Measurements from ENCODE around the gene SNED1. TPM values are rescaled to one million over a fixed set of nuclear protein-coding genes. Genes with fewer than 3 reads are reported as not detected.

The SNED1 gene
- total RNA-seq, 2 experiments from 2014 or later, result 0.69 to 0.78 TPM

DNA sequence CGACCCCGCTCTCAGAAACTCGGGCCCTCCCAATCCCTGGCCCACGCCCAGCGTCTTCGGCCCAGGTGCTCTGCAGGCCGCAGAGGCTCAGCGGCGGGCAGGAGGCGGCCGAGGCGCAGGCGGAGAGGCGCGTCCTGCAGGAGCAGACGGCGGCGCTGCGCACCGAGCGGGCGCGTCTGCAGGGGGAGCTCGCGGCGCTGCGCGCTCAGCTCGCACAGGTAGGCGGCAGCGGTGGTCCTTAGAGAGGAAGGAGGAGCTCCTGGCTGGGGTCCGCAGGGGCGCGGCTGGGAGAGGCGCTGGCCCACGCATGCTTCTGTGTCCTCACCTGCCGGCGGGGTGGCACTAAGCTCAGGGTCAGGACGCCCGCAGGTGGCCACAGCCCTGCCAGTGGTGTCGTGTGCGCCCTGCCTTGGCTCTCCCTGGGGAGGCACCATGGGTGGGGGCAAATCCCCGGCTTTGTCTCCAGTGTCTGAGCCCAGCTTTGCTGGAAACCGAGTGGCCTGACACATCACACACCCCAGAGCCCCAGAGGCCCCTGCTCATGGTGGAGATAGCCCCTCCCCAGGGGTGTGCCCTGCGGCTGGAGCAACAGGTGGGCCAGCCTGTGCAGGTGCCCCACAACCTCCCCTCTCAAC, 14.9 kb upstream of the SNED1 start:
- Mint-ChIP-seq H3K27me3 (peaks cover 4% of the 10 kb centered on the region), H3K27ac (no peak overlapping the region), H3K4me1 (no peaks in the 10 kb centered on the region), H3K4me3 (no peak overlapping the region), H3K9me3 (ENCODE audit: low read depth) (no peaks in the 10 kb centered on the region), H3K36me3 (ENCODE audit: low read depth) (no peaks in the 10 kb centered on the region)
- intact Hi-C loops (cut with DNase I, micrococcal nuclease), result no loop called here
- ChIA-PET POLR2A (no interaction called here), CTCF (interaction anchor here (0.5 to 1.2 kb wide), 5 partner anchors 13 to 916 kb away, joined by 3 to 4 read pairs (median 3); no protein-coding TSS in a partner anchor)
- peak; percentile 80 for ATAC-seq
- DNase-seq, result peak; percentile 63

GRCh38 chr2:240983996-240984498, 14.4 kb upstream of the SNED1 start:
- ChIA-PET CTCF (interaction anchor here (0.5 to 1.2 kb wide), 5 partner anchors 12 to 916 kb away, joined by 3 to 4 read pairs (median 3); no protein-coding TSS in a partner anchor), POLR2A (no interaction called here)
- ATAC-seq (no peak), DNase-seq (no peak)
- Mint-ChIP-seq H3K27me3 (peaks cover 4% of the 10 kb centered on the region), H3K9me3 (ENCODE audit: low read depth) (no peaks in the 10 kb centered on the region), H3K4me3 (no peak overlapping the region), H3K27ac (no peak overlapping the region), H3K4me1 (no peaks in the 10 kb centered on the region), H3K36me3 (ENCODE audit: low read depth) (no peaks in the 10 kb centered on the region)
- intact Hi-C loops (cut with DNase I, micrococcal nuclease), result no loop called here

- Mint-ChIP-seq H3K27me3 (peaks cover 4% of the 10 kb centered on the region), H3K4me3 (no peak overlapping the region), H3K27ac (no peak overlapping the region), H3K36me3 (ENCODE audit: low read depth) (no peaks in the 10 kb centered on the region), H3K4me1 (no peaks in the 10 kb centered on the region), H3K9me3 (ENCODE audit: low read depth) (no peaks in the 10 kb centered on the region)
- DNase-seq (no peak), ATAC-seq (no peak)
- ChIA-PET CTCF (interaction anchor here (0.6 kb wide), 1 partner anchor 198 kb away, joined by 3 read pairs; no protein-coding TSS in a partner anchor), POLR2A (no interaction called here)
- intact Hi-C loops (cut with DNase I, micrococcal nuclease), result no loop called here
Observed at GRCh38 chr2:240985881-240986786, 12.3 kb upstream of the SNED1 start.

GRCh38 chr2:240986787-240987411, 11.5 kb upstream of the SNED1 start:
- no peaks in the 10 kb centered on the region for H3K4me1 Mint-ChIP-seq
- peaks cover 4% of the 10 kb centered on the region for H3K27me3 Mint-ChIP-seq
- H3K4me3 Mint-ChIP-seq, result no peak overlapping the region
- ATAC-seq (no peak), DNase-seq (no peak)
- POLR2A ChIA-PET, result no interaction called here
- no peaks in the 10 kb centered on the region for H3K9me3 Mint-ChIP-seq (ENCODE audit: low read depth)
- intact Hi-C loops (cut with DNase I, micrococcal nuclease), result no loop called here
- CTCF ChIA-PET, result interaction anchor here (0.6 kb wide), 1 partner anchor 198 kb away, joined by 3 read pairs; no protein-coding TSS in a partner anchor
- H3K36me3 Mint-ChIP-seq (ENCODE audit: low read depth), result no peaks in the 10 kb centered on the region
- no peak overlapping the region for H3K27ac Mint-ChIP-seq

DNA sequence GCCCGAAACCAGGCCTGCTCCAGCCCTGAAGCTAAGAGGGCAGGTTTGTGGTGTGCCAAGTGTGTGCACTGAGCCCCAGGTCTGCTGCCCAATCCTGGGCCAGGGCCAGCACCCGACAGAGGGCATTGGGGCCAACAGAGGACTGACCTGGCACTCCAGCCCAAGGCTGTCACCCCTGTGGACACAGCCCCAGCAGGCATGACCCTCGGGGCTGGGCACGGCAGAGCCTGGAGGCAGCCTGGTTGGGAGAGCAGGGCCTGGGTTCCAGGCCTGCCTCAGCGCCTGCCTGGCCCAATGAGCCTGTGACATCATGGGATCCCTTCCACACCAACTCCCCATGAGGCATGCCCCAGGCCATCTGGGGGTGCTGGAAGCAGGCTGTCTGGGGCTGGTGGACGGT, 10.8 kb upstream of the SNED1 start:
- DNase-seq (no peak), ATAC-seq (no peak)
- no peak overlapping the region for H3K27ac Mint-ChIP-seq
- H3K4me1 Mint-ChIP-seq, result no peaks in the 10 kb centered on the region
- H3K4me3 Mint-ChIP-seq, result no peak overlapping the region
- H3K9me3 Mint-ChIP-seq (ENCODE audit: low read depth), result no peaks in the 10 kb centered on the region
- CTCF ChIA-PET, result interaction anchor here (1.0 kb wide), 1 partner anchor 72 kb away, joined by 3 read pairs; no protein-coding TSS in a partner anchor
- intact Hi-C loops (cut with DNase I, micrococcal nuclease), result no loop called here
- H3K36me3 Mint-ChIP-seq (ENCODE audit: low read depth), result no peaks in the 10 kb centered on the region
- peaks cover 4% of the 10 kb centered on the region for H3K27me3 Mint-ChIP-seq
- POLR2A ChIA-PET, result no interaction called here

- no peak for DNase-seq
- no peak for ATAC-seq
- intact Hi-C loops (cut with DNase I, micrococcal nuclease), result no loop called here
- Mint-ChIP-seq H3K9me3 (ENCODE audit: low read depth) (no peaks in the 10 kb centered on the region), H3K27ac (no peak overlapping the region), H3K4me3 (no peak overlapping the region), H3K36me3 (ENCODE audit: low read depth) (no peaks in the 10 kb centered on the region), H3K27me3 (no peaks in the 10 kb centered on the region), H3K4me1 (no peaks in the 10 kb centered on the region)
- CTCF ChIA-PET, result interaction anchor here (1.0 kb wide), 1 partner anchor 72 kb away, joined by 3 read pairs; no protein-coding TSS in a partner anchor
- POLR2A ChIA-PET, result no interaction called here
Observed at GRCh38 chr2:240988146-240988545, 10.3 kb upstream of the SNED1 start.

DNA sequence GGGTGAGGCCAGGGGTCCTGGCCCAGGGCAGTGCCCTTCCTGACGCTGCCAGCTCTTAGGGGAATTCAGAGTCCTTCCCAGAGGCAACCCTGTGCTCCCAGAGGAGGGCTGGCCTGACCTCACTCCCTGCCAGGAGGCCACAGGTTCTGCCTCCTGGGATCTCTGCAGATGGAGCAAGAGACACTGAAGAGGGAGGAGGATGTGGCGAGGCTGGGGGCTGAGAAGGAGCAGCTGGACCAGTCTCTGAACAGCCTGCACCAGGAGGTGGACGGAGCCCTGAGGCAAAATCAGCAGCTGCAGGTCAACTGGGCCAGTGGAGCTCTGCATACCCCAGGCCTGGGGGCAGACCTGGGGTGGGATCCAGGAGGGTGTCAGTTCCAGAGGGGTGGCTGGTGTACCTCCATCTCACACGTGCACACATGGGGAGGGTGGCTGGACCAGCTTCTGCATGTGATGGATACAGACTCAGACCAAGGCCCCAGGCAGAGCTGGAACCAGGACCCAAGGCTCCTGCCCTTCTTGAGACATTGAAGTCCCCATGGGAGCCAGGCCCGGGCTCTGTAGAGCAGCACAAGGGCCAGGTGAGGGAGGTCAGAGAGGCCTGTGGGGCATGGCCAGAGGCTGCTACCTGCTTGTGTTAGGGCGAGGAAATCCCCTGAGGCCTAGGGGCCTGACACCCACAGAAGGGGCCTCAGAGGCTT, 9.7 kb upstream of the SNED1 start:
- no peak overlapping the region for H3K27ac Mint-ChIP-seq
- no peak overlapping the region for H3K4me3 Mint-ChIP-seq
- ChIA-PET POLR2A (no interaction called here), CTCF (interaction anchor here (1.0 kb wide), 1 partner anchor 71 kb away, joined by 3 read pairs; no protein-coding TSS in a partner anchor)
- no peaks in the 10 kb centered on the region for H3K4me1 Mint-ChIP-seq
- H3K9me3 Mint-ChIP-seq (ENCODE audit: low read depth), result no peaks in the 10 kb centered on the region
- DNase-seq (no peak), ATAC-seq (no peak)
- intact Hi-C loops (cut with DNase I, micrococcal nuclease), result no loop called here
- H3K36me3 Mint-ChIP-seq (ENCODE audit: low read depth), result no peaks in the 10 kb centered on the region
- H3K27me3 Mint-ChIP-seq, result no peaks in the 10 kb centered on the region

GRCh38 chr2:240989451-240990265, 8.8 kb upstream of the SNED1 start:
- ChIA-PET CTCF (no interaction called here), POLR2A (no interaction called here)
- H3K27ac Mint-ChIP-seq, result no peak overlapping the region
- DNase-seq (peak; percentile 35), ATAC-seq (no peak)
- intact Hi-C loops (cut with DNase I, micrococcal nuclease), result no loop called here
- no peaks in the 10 kb centered on the region for H3K27me3 Mint-ChIP-seq
- no peaks in the 10 kb centered on the region for H3K36me3 Mint-ChIP-seq (ENCODE audit: low read depth)
- H3K9me3 Mint-ChIP-seq (ENCODE audit: low read depth), result no peaks in the 10 kb centered on the region
- H3K4me3 Mint-ChIP-seq, result no peak overlapping the region
- no peaks in the 10 kb centered on the region for H3K4me1 Mint-ChIP-seq

- no peak overlapping the region for H3K4me3 Mint-ChIP-seq
- H3K27me3 Mint-ChIP-seq, result peaks cover 2% of the 10 kb centered on the region
- no peak for DNase-seq
- H3K4me1 Mint-ChIP-seq, result no peaks in the 10 kb centered on the region
- CTCF ChIA-PET, result no interaction called here
- no peak overlapping the region for H3K27ac Mint-ChIP-seq
- intact Hi-C loops (cut with DNase I, micrococcal nuclease), result no loop called here
- no peaks in the 10 kb centered on the region for H3K9me3 Mint-ChIP-seq (ENCODE audit: low read depth)
- POLR2A ChIA-PET, result no interaction called here
- ATAC-seq, result no peak
- no peaks in the 10 kb centered on the region for H3K36me3 Mint-ChIP-seq (ENCODE audit: low read depth)
Observed at GRCh38 chr2:240990266-240990529, 8.2 kb upstream of the SNED1 start.

DNA sequence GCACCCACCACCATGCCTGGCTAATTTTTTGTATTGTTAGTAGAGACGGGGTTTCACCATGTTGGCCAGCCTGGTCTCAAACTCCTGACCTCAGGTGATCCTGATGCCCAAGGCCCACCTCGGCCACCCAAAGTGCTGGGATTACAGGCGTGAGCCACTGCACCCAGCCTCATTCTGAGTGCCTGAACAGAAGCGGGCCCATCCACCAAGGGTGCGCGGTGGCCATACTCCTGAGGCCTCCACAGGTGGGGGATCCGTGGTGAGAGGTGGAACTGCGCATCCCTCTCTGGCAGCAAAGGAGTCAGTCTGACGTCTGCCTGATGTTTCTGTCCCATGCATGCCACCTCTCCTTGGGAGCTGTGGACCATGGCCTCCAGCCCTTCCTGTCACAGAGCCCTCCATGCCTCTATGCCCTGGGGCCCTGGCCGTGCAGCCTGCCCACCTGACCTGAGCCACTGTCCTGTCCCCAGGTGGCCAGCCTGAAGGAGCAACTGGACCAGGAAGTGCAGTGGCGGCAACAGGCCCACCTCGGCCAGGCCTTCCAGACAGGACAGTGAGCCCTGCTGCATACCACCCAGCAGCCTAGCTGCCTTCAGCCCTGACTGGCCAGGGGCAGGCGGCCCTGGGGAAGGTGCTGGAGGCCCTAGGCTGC, 7.6 kb upstream of the SNED1 start:
- H3K4me1 Mint-ChIP-seq, result no peaks in the 10 kb centered on the region
- no peak for ATAC-seq
- CTCF ChIA-PET, result no interaction called here
- no peak for DNase-seq
- H3K27ac Mint-ChIP-seq, result no peak overlapping the region
- H3K36me3 Mint-ChIP-seq (ENCODE audit: low read depth), result no peaks in the 10 kb centered on the region
- H3K27me3 Mint-ChIP-seq, result peaks cover 4% of the 10 kb centered on the region
- POLR2A ChIA-PET, result no interaction called here
- intact Hi-C loops (cut with DNase I, micrococcal nuclease), result no loop called here
- H3K9me3 Mint-ChIP-seq (ENCODE audit: low read depth), result no peaks in the 10 kb centered on the region
- no peak overlapping the region for H3K4me3 Mint-ChIP-seq
